ENCODE measurements around the gene ALAS1.

Gene ALAS1

GRCh38 chr3:52220380-52221026, 22.5 kb downstream of the ALAS1 start:
- DNase-seq (ENCODE audit: low read depth in 2 of 2): peak; percentile 75 to 88

- no peak for DNase-seq (ENCODE audit: low read depth in 2 of 2)
Measured at GRCh38 chr3:52221141-52221562, 23.2 kb downstream of the ALAS1 start.

GRCh38 chr3:52221563-52222318, 23.8 kb downstream of the ALAS1 start:
- DNase-seq (ENCODE audit: low read depth in 2 of 2): no peak

- no peak for DNase-seq (ENCODE audit: low read depth in 2 of 2)
Measured at GRCh38 chr3:52222319-52223221, 24.6 kb downstream of the ALAS1 start.

- DNase-seq (ENCODE audit: low read depth in 2 of 2): no peak
Measured at GRCh38 chr3:52223449-52224408, 25.8 kb downstream of the ALAS1 start.

- no peak for DNase-seq (ENCODE audit: low read depth in 2 of 2)
Measured at GRCh38 chr3:52225452-52226228, 27.7 kb downstream of the ALAS1 start, which contains the start of gene TLR9. Gene TLR9, minus strand, starts transcription at chr3:52225645. Its CDS starts 116 bp downstream, at chr3:52225529.

- no peak for DNase-seq (ENCODE audit: low read depth in 2 of 2)
Measured at GRCh38 chr3:52226229-52226817, 28.4 kb downstream of the ALAS1 start.

GRCh38 chr3:52227117-52227516, 29.2 kb downstream of the ALAS1 start:
- DNase-seq (ENCODE audit: low read depth in 2 of 2): no peak

GRCh38 chr3:52227766-52228165, 29.8 kb downstream of the ALAS1 start:
- no peak for DNase-seq (ENCODE audit: low read depth in 2 of 2)

- no peak for DNase-seq (ENCODE audit: low read depth in 2 of 2)
Measured at GRCh38 chr3:52228266-52228665, 30.3 kb downstream of the ALAS1 start.

- no peak for DNase-seq (ENCODE audit: low read depth in 2 of 2)
Measured at GRCh38 chr3:52228751-52229291, 30.9 kb downstream of the ALAS1 start.

GRCh38 chr3:52229656-52230055, 31.7 kb downstream of the ALAS1 start:
- DNase-seq (ENCODE audit: low read depth in 2 of 2): no peak

- DNase-seq (ENCODE audit: low read depth in 2 of 2): no peak
Measured at GRCh38 chr3:52230461-52230860, 32.5 kb downstream of the ALAS1 start.

GRCh38 chr3:52230889-52231499, 33.0 kb downstream of the ALAS1 start:
- no peak for DNase-seq (ENCODE audit: low read depth in 2 of 2)

GRCh38 chr3:52231502-52232278, 33.7 kb downstream of the ALAS1 start:
- DNase-seq (ENCODE audit: low read depth in 2 of 2): peak; percentile 65 to 84

GRCh38 chr3:52232279-52233107, 34.5 kb downstream of the ALAS1 start:
- no peak for DNase-seq (ENCODE audit: low read depth in 2 of 2)

- DNase-seq (ENCODE audit: low read depth in 2 of 2): no peak
Measured at GRCh38 chr3:52233108-52233591, 35.2 kb downstream of the ALAS1 start.
